HuH-7.5 (cell line): Measurements from ENCODE around the gene OR1K1.
"Not testable (repeated sequence)": the region's sequence is repeated elsewhere in the genome, so short reads cannot be mapped to it uniquely, and the experiment has no call there.

Source experiments
- DNase-seq: peaks from one replicate; pipeline ENCODE4 v3.0.0; 2011; ENCODE audit warnings: low spot score

OR1K1 gene, protein sequence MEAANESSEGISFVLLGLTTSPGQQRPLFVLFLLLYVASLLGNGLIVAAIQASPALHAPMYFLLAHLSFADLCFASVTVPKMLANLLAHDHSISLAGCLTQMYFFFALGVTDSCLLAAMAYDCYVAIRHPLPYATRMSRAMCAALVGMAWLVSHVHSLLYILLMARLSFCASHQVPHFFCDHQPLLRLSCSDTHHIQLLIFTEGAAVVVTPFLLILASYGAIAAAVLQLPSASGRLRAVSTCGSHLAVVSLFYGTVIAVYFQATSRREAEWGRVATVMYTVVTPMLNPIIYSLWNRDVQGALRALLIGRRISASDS

DNA sequence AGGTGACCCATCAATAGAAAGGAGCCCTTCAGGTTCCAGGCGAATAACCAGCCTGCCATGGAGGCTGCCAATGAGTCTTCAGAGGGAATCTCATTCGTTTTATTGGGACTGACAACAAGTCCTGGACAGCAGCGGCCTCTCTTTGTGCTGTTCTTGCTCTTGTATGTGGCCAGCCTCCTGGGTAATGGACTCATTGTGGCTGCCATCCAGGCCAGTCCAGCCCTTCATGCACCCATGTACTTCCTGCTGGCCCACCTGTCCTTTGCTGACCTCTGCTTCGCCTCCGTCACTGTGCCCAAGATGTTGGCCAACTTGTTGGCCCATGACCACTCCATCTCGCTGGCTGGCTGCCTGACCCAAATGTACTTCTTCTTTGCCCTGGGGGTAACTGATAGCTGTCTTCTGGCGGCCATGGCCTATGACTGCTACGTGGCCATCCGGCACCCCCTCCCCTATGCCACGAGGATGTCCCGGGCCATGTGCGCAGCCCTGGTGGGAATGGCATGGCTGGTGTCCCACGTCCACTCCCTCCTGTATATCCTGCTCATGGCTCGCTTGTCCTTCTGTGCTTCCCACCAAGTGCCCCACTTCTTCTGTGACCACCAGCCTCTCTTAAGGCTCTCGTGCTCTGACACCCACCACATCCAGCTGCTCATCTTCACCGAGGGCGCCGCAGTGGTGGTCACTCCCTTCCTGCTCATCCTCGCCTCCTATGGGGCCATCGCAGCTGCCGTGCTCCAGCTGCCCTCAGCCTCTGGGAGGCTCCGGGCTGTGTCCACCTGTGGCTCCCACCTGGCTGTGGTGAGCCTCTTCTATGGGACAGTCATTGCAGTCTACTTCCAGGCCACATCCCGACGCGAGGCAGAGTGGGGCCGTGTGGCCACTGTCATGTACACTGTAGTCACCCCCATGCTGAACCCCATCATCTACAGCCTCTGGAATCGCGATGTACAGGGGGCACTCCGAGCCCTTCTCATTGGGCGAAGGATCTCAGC is at the start of gene OR1K1:
Gene OR1K1, plus strand, starts transcription at position 58 of the 995 bp plus-strand sequence. Its CDS starts 0 bp downstream, at position 58.
- no peak for DNase-seq

DNA sequence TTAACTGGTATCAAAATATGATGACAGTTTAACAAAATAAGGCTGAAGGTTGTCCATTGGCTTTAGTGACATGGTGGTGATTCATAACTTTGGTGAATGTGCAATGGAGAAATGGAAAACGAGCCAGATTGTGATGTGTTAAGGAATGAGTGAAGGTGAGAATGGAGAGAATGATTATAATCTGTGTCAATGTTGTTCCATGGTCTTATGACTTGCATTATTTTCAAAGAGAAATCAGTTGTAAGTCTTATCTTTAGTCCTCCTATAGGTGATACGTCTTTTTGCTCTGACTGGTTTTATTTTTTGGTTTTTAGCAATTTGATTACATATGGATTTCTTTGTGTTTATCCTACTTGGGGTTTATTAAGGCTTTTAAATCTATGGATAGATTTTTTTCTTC is 45.1 kb upstream of the OR1K1 start:
- DNase-seq: no peak

DNA sequence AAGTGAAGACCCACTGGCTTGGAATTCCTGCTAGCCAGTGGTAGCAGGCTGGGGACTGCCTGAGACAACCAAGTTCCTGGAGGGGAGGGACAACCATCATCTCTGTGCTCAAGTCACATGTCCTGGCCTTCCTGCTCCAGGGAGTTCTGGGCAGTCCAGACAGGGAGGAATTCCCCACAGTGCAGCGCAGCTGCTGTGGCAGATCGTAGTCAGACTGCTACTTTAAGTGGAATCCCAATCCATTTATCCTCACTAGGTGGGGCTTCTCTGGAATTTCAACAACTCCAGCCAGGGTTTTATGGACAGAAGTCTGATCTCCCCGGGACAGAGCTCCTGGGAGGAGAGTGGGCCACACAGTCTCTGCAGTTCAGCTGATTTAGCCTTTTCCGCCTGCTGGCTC is 32.1 kb upstream of the OR1K1 start:
- no peak for DNase-seq

DNA sequence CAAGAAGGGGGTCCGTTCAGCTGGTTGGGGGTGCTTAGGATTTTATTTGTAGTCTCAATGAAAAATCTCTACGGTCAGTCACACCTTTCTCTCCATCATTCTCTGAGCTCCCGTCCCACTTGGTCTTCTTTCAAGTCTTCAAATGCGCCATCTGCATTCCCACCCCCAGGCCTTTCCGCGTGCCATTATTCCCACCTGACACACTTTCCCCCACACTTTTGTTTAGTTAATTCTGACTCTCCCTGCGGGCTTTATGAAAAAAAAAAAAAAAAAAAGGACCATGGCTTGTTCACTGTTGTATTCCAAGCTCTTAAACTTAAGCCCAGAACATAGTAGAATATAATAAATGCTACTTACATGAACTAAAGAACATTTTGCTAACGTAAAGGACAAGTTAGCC is 22.9 kb upstream of the OR1K1 start:
- DNase-seq: no peak

DNA sequence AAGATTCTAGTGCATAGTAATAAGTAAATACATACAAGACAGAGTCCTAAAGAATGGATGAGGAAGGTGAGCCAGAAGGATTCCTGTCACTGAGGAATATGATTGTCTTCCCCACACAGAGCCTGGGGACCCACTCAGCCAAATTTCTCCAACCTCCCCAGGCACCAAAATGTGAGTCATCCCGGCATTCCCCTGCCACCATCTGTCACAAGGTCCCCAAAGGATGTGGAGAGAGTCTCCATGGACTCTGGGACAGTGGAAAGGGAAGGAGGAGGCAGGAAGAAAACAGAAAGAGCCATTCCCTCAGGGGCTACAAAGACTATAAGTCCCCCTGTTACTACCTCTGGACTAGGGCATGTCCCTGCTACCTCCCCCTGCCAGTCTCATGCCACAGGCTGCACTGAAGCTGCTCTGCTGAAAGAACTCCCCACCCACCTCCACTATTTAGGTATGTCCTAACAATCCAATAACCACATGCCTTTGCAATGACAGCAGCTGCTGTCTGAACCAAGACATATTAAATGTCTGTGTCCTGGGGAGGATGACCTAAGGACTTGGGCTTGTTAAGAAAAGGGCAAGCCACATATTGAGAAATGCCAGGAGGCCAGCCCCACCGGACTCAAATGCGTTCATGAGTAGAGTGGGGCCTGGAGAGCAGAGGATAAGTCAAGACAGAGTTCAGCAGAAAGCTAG is 21.8 kb upstream of the OR1K1 start:
- DNase-seq: no peak

DNA sequence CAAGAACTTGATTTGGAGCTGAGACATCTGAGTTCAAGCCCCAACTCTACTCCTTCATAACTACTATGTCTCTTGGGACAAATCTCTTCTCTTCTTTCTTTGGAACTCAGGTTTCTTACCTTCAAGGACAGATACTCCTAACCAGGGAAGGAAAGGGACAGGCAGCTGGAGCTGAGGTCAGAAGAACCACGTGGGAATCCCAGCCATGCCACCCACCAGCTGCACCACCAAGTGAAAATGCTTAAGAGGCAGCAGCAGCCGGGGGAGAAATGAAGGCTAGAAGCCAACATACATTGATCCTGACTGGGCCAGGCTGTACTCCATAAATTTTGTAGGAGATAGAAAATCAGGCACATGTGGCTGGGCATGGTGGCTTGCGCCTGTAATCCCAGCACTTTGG is 20.7 kb upstream of the OR1K1 start:
- no peak for DNase-seq

DNA sequence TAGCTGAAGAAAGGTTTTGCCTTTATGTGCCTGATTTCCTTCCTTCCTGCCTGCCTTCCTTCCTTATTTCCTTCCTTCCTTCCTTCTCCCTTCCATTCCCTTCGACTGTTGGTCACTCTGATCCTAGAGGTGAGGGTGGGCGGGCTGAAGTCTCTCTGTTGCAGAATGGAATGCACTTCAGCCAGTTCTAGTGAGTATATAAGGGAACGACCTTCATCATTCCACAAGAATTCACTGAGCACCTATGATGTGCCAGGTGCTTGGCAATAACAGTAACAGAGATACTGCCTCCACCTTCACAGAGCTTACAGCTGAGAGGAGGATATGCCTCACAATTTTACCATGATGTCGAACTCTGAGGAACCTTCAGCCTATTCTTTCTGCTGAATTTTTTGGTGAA is 19.9 kb upstream of the OR1K1 start:
- no peak for DNase-seq

DNA sequence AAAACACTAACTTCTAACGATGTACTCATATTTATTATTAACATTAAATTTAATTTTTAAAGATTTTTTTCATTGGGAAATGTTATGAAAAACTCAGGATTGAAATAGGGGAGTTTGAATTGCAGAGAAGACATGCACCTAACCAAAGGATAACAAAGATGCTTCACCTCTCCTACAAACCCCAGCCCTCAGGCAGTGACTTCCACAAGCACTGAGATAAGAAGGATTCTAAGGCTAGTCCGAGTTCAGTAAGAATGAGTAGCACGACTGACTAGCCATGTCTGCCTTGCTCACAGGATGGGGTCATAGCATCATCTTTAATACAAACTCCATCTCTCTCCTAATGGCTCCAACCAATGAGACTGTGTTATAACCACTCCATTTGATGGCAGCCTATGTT is 18.3 kb upstream of the OR1K1 start:
- no peak for DNase-seq

DNA sequence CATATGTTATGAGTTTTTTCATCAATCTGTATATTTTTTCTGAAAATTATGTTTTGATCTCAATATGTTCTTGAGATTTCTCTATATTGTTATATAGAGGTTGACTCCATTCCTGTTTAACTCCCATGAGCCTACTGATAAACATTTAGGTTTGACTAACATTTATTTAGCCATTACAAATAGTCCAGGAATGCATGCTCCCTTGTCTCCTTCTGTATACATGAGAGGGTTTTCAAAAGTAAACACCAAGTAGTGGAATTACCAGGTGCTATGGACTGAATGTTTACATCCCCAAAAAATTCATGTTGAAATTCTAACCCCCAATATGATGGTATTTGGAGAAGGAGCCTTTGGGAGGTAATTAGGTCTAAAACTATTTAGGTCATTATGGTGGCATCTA is 14.7 kb upstream of the OR1K1 start:
- DNase-seq: no peak

DNA sequence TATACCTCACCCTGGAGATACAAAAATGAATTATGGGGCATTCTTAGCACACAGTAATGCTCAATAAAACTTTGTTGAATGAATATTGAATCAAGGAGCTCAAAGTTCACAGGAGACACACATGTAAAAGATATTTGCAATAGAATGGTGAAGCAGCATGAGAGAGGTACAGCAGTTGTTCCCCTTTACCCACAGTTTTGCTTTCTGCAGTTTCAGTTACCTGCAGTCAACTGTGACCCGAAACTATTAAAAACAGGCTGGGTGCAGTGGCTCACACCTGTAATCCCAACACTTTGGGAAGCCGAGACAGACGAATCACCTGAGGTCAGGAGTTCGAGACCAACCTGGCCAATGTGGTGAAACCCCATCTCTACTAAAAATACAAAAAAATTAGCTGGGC is 13.6 kb upstream of the OR1K1 start:
- no peak for DNase-seq

DNA sequence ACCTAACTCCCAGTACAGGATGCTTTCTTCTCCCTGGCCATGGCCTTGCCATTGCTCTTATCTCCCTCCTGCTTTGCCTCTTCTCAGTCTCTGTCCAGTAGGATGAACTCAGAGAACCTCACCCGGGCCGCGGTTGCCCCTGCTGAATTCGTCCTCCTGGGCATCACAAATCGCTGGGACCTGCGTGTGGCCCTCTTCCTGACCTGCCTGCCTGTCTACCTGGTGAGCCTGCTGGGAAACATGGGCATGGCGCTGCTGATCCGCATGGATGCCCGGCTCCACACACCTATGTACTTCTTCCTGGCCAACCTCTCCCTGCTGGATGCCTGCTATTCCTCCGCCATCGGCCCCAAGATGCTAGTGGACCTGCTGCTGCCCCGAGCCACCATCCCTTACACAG is 11.1 kb upstream of the OR1K1 start, which contains the start of gene OR5C1:
Gene OR5C1, plus strand, starts transcription at position 103 of the 400 bp plus-strand sequence. Its CDS starts 0 bp downstream, at position 103.
- DNase-seq: no peak

DNA sequence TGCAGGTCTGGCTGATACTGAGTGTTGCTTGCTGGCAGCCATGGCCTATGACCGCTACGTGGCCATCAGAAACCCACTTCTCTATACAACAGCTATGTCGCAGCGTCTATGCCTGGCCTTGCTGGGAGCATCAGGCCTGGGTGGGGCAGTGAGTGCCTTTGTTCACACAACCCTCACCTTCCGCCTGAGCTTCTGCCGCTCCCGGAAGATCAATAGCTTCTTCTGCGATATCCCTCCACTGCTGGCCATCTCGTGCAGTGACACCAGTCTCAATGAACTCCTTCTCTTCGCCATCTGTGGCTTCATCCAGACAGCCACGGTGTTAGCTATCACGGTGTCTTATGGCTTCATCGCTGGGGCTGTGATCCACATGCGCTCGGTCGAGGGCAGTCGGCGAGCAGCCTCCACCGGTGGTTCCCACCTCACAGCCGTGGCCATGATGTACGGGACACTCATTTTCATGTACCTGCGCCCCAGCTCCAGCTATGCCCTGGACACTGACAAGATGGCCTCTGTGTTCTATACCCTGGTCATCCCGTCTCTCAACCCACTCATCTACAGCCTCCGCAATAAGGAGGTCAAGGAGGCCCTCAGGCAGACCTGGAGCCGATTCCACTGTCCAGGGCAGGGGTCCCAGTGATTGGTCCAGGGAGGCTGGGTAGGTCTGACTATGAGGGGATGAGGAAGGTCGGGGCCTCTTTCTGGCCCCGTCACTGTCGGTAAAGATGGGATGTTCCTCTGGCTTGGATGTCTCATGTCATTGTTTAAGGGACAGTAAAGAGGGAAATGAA is 10.5 kb upstream of the OR1K1 start:
- no peak for DNase-seq

DNA sequence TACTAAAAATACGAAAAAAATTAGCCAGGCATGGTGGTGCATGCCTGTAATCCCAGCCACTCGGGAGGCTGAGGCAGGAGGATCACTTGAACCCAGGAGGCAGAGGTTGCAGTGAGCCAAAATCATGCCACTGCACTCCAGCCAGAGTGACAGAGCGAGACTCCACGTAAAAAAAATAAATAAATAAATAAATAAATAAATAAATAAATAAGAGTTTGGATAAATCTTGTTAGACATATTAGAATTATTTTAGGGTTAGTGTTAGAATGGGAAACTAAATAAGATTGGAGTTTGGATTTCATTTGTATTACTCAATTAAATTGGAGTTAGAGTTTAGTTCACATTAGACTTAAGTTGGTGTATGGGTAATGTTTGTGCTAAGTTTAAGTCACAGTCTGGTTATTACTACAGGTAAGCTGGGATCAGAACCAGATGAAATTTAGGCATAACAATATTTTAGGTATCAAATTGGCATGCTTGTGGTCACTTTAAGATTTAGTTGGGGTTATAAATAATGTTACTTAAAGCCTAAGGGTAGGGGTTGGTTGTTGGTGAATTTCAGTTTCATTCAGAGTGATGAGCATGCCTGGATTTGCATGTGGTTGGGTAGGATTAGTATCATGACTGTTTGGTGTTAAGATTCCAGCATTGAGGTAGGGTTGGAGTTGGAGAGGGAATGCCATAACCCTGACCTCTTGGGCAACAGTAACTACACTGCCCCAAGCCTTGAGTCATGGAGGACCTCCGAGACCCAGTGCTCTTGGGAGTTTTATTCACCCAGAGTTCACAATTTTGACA is 7.9 kb upstream of the OR1K1 start:
- no peak for DNase-seq

DNA sequence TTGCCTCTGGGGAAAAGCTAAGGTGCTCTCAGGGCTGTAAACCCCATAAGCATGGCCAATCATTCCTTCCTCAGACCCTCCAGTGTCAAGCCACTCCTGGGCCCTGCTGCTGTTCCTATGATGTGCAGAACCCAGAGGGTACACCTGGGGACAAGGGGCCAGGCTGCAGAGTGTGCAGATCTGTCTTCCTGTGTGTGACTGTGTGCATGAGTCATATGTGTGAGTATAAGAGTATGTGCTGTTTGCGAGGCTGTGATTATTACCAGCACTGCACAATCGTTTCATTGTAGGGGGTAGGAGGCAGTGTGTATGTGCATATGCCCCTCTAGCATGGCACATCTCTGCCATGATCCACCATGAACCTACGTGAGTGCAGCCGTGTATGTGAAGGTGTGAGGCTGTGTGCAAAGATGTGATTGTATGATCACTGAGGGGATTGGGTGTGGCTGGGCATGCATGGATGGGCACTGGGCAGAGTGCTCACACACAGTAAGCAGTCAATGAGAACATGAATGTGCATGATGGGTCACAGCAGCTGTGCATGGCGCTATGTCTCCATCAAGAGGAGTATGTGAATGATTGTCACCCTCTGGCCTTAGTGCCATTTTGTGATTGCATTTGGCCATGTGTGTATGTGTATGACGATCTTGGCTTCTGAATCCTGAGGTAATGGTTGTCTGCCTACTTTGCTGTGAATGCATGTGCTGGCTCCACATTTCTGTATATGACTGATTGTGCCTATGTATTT is 2.4 kb upstream of the OR1K1 start:
- no peak for DNase-seq

DNA sequence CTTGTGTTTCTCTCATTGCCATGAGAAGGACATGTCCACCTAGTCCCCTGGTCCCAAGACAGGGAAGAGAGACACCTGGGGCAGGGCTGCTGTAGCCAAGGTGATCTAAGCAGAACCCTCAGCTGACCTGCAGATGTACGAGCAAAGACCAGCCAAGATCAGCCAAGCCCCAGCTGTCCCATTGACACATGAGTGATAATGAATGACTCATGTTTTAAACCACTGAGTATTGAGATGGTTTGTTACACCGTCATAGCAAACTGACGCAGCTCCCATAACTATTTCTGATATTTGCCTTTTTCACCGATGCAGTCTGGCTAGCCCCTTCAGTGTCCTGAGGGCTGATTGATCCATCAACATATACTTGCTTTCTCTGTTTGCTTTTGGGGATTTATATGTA is 6.7 kb downstream of the OR1K1 start:
- no peak for DNase-seq

DNA sequence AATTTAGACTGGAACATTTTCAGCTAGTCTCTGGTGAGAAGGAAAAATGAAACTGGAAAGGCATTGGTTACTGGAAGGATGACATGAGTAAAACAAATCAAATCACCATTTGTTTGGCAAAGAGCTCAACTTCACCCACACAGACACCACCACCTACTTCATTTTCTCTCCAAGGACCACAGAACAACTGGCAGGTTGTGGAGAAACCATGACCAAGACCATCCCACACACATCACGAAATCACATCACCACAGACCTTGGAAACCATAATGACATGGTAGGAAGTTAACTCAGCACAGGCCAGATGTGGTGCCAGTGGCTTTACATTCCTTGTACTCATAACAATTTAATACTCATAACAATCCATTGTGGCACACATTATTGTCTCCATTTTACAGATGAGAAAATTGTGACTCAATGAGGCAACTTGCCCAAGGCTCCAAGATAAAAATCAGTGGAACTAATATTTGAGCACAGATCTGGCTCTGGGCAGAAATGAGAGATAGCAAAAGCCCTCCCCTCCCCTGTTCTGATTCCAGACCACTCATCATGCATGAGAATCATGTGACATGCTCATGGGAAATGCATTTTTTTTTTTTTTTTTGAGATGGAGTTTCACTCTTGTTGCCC is 7.5 kb downstream of the OR1K1 start:
- no peak for DNase-seq

DNA sequence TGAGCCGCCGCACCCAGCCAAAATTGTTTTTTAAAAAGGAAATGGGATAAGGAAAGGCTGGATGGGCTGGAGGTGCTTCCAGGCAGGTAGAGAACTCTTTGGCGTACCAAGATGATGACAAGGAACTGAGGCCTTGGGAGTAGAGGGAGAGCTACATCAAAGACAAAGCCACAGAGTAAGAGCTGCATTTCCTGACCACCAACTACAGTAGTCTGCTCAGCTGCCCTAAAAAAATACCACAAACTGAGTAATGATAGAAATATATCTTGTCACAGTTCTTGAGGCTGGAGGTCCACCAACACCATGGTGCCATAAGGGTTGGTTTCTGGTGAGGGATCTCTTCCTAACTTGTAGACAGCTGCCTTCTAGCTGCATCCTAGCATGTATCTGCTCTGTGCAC is 8.2 kb downstream of the OR1K1 start:
- DNase-seq: no peak

DNA sequence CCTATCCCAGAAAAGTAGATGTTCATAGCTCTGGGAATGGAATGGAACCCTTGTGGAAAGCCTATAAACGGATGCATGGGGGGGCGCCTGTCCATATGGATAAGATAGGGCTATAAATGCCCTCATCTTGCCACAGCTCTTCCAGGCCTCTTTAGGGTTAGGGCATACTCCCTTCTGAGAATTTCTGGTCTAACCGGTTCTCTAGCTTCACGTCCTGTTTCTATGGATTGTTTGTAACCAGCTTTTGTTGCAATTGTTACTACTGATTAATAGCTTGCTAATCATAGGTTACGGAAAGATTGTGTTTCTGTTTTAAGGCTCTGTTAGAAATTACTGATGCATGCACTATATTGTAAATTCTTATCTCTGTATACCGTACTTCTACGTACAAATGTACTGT is 9.3 kb downstream of the OR1K1 start:
- not testable (repeated sequence) for DNase-seq

DNA sequence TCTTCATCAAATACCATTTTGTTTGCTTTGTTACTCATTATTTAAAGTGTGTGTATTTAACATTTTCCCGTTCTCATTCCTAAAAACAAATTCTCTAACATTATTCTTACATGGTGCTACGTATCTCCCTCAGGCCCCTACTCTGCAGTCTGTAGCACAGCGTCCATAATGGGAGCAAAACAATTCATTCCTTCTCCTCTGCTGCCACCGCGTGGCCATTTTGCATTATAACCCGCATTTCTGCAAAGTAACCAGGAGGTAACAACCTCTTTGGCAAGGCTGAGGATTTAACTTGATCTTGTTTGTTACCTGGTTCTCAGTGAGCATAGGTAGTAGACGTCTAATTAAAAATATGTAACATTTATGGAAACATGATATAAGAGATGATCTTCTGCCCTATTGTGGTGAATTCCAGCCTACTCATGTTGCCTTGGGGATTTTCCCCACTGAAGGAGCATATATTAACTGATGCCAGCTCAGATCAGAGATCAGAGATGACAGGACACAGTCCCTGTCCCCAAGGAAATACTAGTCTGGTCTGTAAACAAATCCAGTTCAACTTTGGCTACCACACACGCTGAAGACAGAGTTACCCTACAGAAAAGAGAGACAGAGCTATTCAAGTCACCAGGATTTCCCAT is 10.5 kb downstream of the OR1K1 start:
- peak; percentile 70 for DNase-seq
